ENCODE data around the gene COL27A1.

DNA sequence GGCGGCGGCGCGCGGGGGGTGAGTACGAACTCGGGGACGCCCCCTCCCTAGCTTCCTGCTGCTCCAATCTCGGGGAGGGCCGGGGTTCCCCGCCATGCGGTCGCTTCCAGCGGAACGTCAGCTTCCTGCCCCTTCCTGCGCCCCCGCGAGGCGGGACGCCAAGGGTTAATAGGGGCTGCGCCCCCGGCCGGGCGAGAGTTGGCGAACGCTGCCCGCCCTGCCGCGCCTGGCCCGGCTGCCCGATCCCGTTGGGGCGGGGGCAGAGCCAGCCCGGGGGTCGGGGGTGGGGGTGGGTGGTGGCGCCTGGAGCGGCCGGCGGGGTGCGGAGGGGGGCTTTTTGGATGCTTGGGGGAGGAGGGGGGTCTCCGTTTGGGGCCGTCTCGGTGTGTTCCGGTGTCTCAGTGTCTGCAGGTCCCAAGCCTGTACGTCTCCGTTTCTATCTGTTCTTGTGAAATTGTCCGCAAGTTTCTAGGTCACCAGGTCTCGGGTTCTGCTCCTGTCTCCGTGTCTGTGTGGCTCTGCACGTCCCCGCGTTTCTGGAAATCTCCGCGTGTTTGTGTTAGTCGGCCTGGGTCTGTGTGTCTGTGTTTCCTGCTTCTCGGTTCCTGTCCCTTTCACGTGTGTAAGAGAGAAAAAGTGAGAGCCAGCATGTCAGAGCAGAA is 789 bp downstream of the COL27A1 start:
- TF ChIP-seq CTCF (IDR thresholded peaks at IDR 0.05) (no peak), POLR2A (IDR thresholded peaks at IDR 0.05) (no peak)

Measured in adrenal gland (tissue), 5 donors.